ENCODE data around the gene STMP1. TPM values are rescaled to one million over a fixed set of nuclear protein-coding genes. Genes with fewer than 3 reads are reported as not detected.

The STMP1 gene
- total RNA-seq, 1 donor from 2014 or later, result 54.6 TPM

DNA sequence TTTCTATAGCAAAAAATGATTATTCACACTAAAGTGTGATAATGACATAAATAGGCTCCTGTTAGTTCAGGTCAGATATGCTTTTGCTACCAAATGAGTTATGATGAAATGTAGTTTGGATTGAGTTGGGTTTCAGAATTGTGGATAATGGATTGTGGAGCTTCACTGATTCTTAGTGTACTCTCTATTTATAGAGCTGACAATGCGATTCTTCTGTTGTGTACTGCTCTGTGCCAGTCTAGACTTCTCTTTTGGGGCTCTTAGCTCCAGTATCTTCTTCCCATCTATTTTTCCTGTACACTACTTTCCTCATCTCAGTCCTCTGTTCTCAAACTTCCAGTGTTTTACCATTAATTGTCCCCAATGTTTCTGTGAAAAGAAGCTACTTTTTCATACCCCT is 7.5 kb downstream of the STMP1 start:
- Mint-ChIP-seq H3K4me3 (ENCODE audit: unreplicated experiment) (no peak overlapping the region), H3K27me3 (ENCODE audit: unreplicated experiment) (no peaks in the 10 kb centered on the region), H3K36me3 (ENCODE audit: unreplicated experiment) (no peaks in the 10 kb centered on the region), H3K9me3 (ENCODE audit: unreplicated experiment) (no peaks in the 10 kb centered on the region), H3K4me1 (ENCODE audit: low read depth, unreplicated experiment) (peaks cover 16% of the 10 kb centered on the region), H3K27ac (ENCODE audit: unreplicated experiment) (no peak overlapping the region)
- TF ChIP-seq, protein P1, sequence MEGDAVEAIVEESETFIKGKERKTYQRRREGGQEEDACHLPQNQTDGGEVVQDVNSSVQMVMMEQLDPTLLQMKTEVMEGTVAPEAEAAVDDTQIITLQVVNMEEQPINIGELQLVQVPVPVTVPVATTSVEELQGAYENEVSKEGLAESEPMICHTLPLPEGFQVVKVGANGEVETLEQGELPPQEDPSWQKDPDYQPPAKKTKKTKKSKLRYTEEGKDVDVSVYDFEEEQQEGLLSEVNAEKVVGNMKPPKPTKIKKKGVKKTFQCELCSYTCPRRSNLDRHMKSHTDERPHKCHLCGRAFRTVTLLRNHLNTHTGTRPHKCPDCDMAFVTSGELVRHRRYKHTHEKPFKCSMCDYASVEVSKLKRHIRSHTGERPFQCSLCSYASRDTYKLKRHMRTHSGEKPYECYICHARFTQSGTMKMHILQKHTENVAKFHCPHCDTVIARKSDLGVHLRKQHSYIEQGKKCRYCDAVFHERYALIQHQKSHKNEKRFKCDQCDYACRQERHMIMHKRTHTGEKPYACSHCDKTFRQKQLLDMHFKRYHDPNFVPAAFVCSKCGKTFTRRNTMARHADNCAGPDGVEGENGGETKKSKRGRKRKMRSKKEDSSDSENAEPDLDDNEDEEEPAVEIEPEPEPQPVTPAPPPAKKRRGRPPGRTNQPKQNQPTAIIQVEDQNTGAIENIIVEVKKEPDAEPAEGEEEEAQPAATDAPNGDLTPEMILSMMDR (IDR thresholded peaks at IDR 0.05; ENCODE audit: partially characterized antibody, unreplicated experiment), result no peak
- no peak for DNase-seq

DNA sequence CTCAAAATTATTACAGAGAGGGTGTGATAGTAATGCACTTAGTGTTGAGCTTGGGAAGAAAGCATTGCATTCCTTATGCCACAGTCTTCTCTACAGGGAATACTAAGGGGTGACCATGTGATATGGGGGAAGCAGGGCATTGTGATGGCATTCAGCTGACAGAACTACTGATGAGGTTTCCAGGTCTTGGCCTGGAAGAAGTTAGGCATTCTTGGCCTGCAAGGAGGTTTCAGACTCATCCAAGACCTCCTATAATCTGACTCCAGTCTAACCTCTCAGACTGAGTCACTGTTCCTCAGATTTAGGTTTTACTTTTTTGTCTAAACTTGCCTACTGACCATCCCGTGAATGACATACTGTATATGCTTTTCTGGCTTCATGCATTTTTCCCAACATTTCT is 7.9 kb downstream of the STMP1 start:
- H3K27me3 Mint-ChIP-seq (ENCODE audit: unreplicated experiment), result no peaks in the 10 kb centered on the region
- no peaks in the 10 kb centered on the region for H3K36me3 Mint-ChIP-seq (ENCODE audit: unreplicated experiment)
- no peak overlapping the region for H3K27ac Mint-ChIP-seq (ENCODE audit: unreplicated experiment)

DNA sequence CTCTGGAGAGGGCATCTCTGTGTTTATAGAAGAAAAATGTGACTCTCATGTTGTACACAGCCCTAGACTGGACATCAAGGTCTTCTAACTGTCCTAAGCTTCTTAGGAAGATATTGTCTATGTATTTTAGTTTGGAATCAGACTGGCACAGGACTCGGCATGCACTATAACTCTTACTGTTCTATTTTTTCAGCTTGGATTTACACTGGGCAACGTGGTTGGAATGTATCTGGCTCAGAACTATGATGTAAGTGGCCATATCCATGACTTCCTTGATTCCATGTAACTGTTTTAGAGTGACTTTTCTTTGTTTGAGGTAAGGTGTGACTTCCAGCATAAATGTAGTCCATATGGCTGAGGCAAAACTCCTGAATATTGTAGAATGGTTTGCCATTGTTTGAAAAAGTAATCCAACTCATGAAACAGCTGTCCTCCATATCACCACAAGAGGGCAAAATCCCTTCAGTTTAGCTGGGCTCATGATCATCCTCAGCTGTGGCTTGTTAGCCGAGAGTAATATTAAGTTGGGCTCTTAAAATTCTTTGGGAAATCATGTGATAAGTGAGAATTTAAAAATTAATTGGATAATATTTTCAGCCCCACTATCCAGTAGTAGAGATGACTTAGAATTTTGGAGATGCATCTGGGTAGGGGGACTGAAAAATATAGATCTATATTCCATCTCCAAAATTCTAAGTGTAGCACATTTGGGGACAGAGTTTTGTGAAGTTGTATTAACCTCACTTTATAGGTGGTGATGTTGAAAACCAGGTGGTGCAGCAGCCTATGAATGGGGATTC is 10.4 kb downstream of the STMP1 start:
- no peak overlapping the region for H3K4me3 Mint-ChIP-seq (ENCODE audit: unreplicated experiment)
- peaks cover 18% of the 10 kb centered on the region for H3K4me1 Mint-ChIP-seq (ENCODE audit: low read depth, unreplicated experiment)
- peaks cover 1% of the 10 kb centered on the region for H3K36me3 Mint-ChIP-seq (ENCODE audit: unreplicated experiment)
- peaks cover 1% of the 10 kb centered on the region for H3K9me3 Mint-ChIP-seq (ENCODE audit: unreplicated experiment)
- TF ChIP-seq, protein P1 (IDR thresholded peaks at IDR 0.05; ENCODE audit: partially characterized antibody, unreplicated experiment), result peak; percentile 85
- DNase-seq, result no peak
- H3K27ac Mint-ChIP-seq (ENCODE audit: unreplicated experiment), result peak overlapping the region; percentile 60
- H3K27me3 Mint-ChIP-seq (ENCODE audit: unreplicated experiment), result peaks cover 3% of the 10 kb centered on the region

More for the DNA sequence above, 7.9 kb downstream of the STMP1 start:
- Mint-ChIP-seq H3K9me3 (ENCODE audit: unreplicated experiment) (no peaks in the 10 kb centered on the region), H3K4me3 (ENCODE audit: unreplicated experiment) (no peak overlapping the region), H3K4me1 (ENCODE audit: low read depth, unreplicated experiment) (peaks cover 16% of the 10 kb centered on the region)
- no peak for DNase-seq
- TF ChIP-seq, protein P1 (IDR thresholded peaks at IDR 0.05; ENCODE audit: partially characterized antibody, unreplicated experiment), result no peak

DNA sequence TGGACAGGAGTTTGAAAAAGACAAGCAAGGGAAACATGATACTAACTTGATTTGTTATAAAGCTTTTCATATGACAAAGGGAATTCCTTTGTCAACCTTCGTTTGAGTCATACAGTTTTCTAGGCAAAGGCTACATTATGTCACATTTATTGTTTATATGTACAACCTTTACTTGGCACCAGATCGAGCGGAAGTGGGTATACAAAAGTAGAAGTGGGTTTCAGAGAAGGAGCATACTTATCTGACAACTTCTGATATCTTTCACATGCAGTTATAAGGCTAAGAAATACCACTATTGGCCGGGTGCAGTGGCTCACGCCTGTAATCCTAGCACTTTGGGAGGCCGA is 11.0 kb downstream of the STMP1 start:
- Mint-ChIP-seq H3K27ac (ENCODE audit: unreplicated experiment) (no peak overlapping the region), H3K4me3 (ENCODE audit: unreplicated experiment) (no peak overlapping the region), H3K27me3 (ENCODE audit: unreplicated experiment) (peaks cover 3% of the 10 kb centered on the region), H3K36me3 (ENCODE audit: unreplicated experiment) (peaks cover 7% of the 10 kb centered on the region), H3K9me3 (ENCODE audit: unreplicated experiment) (peaks cover 1% of the 10 kb centered on the region), H3K4me1 (ENCODE audit: low read depth, unreplicated experiment) (peaks cover 22% of the 10 kb centered on the region)
- no peak for DNase-seq
- TF ChIP-seq, protein P1 (IDR thresholded peaks at IDR 0.05; ENCODE audit: partially characterized antibody, unreplicated experiment), result no peak
